Measurements from ENCODE around the gene OR2K2. TPM values are rescaled to one million over a fixed set of nuclear protein-coding genes. Genes with fewer than 3 reads are reported as not detected.
"Not testable (repeated sequence)": the region's sequence is repeated elsewhere in the genome, so short reads cannot be mapped to it uniquely, and the experiment has no call there.

Gene OR2K2
- total and polyA plus RNA-seq, 5 experiments from 2014 or later = not detected

DNA sequence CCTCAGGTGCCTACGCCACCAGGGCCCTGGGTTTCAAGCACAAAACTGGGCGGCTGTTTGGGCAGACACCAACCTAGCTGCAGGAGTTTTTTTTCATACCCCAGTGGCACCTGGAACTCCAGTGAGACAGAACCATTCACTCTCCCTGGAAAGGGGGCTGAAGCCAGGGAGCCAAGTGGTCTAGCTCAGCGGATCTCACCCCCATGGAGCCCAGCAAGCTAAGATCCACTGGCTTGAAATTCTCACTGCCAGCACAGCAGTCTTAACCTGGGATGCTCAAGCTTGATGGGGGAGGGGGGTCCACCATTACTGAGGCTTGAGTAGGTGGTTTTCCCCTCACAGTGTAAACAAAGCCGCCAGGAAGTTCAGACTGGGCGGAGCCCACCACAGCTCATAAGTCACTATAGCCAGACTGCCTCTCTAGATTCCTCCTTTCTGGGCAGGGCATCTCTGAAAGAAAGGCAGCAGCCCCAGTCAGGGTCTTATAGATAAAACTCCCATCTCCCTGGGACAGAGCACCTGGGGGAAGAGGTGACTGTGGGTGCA is 4.4 kb upstream of the OR2K2 start:
- POLR2A ChIA-PET = not testable (repeated sequence)

DNA sequence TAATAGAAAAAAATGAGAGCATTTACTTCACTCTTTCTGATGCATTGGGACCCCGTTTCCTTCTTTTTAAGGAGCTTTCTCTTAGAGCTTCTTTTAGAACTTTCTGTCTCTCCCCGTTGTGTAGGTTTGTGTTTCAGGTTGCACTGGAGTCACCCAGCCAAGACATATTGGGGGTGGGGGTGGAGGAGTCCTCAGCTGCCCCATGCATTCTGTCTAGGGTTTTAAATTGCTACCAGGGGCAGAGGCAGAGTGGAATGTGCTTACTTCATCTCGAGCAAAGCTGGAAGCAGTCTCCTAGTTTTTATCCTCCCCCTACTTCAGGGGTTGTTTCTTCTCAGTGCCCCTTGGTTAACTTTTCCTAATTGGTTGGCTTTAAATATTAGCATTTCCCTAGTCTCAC is 9.4 kb downstream of the OR2K2 start:
- ATAC-seq = no peak
- POLR2A ChIA-PET = no interaction called here
- H3K4me1 Mint-ChIP-seq = no peaks in the 10 kb centered on the region
- H3K27ac Mint-ChIP-seq = no peak overlapping the region
- peaks cover 0 to 18% (median 12%) of the 10 kb centered on the region in 9 donors for H3K9me3 Mint-ChIP-seq
- peaks cover 11 to 27% (median 18%) of the 10 kb centered on the region in 5 donors for H3K27me3 Mint-ChIP-seq
- no peak for DNase-seq
- no peak overlapping the region for H3K4me3 Mint-ChIP-seq
- peaks cover 0 to 9% (median 3%) of the 10 kb centered on the region in 3 donors for H3K36me3 Mint-ChIP-seq

More for the DNA sequence above, 4.4 kb upstream of the OR2K2 start:
- H3K36me3 Mint-ChIP-seq = peaks cover 0 to 17% (median 14%) of the 10 kb centered on the region in 3 donors
- peak overlapping the region in 1 of 10 donors; percentile 6 for H3K27ac Mint-ChIP-seq
- H3K4me3 Mint-ChIP-seq = peak overlapping the region in 4 of 10 donors; percentile 8 to 21 (median 15)
- DNase-seq = peak in 3 of 10 donors; percentile 13 to 60 (median 22)
- peaks cover 7 to 20% (median 16%) of the 10 kb centered on the region in 4 donors for H3K4me1 Mint-ChIP-seq
- peak; percentile 25 to 46 for ATAC-seq
- H3K27me3 Mint-ChIP-seq = peaks cover 4 to 16% (median 10%) of the 10 kb centered on the region in 5 donors
- H3K9me3 Mint-ChIP-seq = peaks cover 0 to 22% (median 9%) of the 10 kb centered on the region in 9 donors

DNA sequence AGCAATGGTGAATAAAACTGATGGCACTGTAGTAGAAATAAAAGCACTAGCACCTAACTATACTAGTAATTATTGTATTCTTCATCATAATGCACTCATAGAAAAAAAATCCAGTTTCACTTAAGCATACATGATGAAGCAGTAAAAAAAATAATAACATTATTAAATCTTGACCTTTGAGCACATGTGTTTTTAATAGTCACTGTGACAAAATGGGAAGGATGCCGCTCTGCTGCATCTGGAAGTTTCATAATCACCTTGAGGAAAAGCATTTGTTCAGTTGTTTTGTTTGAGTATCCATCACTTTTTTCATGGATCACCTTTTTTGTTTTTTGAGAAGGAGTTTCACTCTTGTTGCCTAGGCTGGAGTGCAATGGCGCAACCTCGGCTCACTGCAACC is 13.2 kb downstream of the OR2K2 start:
- no peak overlapping the region for H3K27ac Mint-ChIP-seq
- H3K4me1 Mint-ChIP-seq = no peaks in the 10 kb centered on the region
- POLR2A ChIA-PET = no interaction called here
- ATAC-seq (no peak), DNase-seq (no peak)
- H3K9me3 Mint-ChIP-seq = peaks cover 0 to 14% (median 6%) of the 10 kb centered on the region in 9 donors
- peaks cover 9 to 20% (median 10%) of the 10 kb centered on the region in 5 donors for H3K27me3 Mint-ChIP-seq
- H3K36me3 Mint-ChIP-seq = peaks cover 0 to 6% (median 3%) of the 10 kb centered on the region in 3 donors
- no peak overlapping the region for H3K4me3 Mint-ChIP-seq

DNA sequence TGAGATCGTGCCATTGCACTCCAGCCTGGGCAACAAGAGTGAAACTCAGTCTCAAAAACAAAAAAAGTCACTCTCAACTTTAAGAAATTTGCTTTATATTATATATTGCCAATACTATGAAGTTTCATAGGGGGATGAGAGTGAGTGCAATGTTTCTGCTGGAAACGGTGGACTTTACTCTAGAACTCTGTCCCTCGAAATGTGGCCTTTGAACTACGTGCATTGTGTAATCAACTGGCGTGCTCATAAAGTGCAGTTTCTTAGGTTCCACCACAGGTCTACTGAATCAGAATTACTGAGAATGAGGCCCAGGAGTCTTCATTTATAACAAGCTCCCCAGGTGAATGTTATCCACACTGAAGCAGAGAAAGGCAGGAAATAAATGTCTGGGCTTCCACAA is 24.1 kb downstream of the OR2K2 start:
- Mint-ChIP-seq H3K27me3 (peaks cover 0 to 6% (median 0%) of the 10 kb centered on the region in 5 donors), H3K36me3 (no peaks in the 10 kb centered on the region), H3K4me3 (no peak overlapping the region), H3K4me1 (no peaks in the 10 kb centered on the region), H3K9me3 (peaks cover 0 to 2% (median 0%) of the 10 kb centered on the region in 9 donors), H3K27ac (no peak overlapping the region)
- POLR2A ChIA-PET = no interaction called here
- ATAC-seq (no peak), DNase-seq (no peak)

DNA sequence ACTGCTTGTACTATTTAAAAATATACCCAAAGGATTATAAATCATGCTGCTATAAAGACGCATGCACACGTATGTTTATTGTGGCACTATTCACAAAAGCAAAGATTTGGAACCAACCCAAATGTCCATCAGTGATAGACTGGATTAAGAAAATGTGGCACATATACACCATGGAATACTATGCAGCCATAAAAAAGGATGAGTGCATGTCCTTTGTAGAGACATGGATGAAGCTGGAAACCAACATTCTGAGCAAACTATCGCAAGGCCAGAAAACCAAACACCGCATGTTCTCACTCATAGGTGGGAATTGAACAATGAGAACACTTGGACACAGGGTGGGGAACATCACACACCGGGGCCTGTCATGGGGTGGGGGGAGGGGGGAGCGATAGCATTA is 26.0 kb downstream of the OR2K2 start:
- H3K27ac Mint-ChIP-seq, ATAC-seq, H3K9me3 Mint-ChIP-seq, DNase-seq, H3K4me3 Mint-ChIP-seq, H3K4me1 Mint-ChIP-seq, H3K27me3 Mint-ChIP-seq, POLR2A ChIA-PET, H3K36me3 Mint-ChIP-seq: not testable (repeated sequence)

DNA sequence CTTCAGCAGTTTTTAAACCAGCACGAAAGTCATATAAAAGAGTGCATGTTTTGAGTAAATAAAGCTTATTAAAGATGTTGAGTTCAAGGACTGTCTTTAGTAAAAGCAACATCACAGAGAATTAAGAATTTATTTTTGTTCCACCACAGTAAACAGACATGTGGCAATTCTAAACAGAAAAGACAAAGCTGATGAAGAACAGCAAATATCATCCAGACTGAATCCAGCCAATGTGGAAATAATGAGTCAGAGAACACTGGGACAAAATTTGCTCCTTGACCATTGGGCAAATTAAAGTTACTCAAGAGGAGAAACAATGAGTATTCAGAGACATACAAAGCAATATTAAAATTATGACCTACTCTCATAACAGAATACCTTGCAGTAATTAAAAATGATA is 28.8 kb downstream of the OR2K2 start:
- Mint-ChIP-seq H3K27me3 (peaks cover 0 to 8% (median 3%) of the 10 kb centered on the region in 5 donors), H3K9me3 (peaks cover 0 to 10% (median 2%) of the 10 kb centered on the region in 9 donors), H3K4me3 (no peak overlapping the region), H3K4me1 (peaks cover 0 to 3% (median 3%) of the 10 kb centered on the region in 4 donors), H3K36me3 (no peaks in the 10 kb centered on the region), H3K27ac (no peak overlapping the region)
- DNase-seq (no peak), ATAC-seq (no peak)
- POLR2A ChIA-PET = no interaction called here

DNA sequence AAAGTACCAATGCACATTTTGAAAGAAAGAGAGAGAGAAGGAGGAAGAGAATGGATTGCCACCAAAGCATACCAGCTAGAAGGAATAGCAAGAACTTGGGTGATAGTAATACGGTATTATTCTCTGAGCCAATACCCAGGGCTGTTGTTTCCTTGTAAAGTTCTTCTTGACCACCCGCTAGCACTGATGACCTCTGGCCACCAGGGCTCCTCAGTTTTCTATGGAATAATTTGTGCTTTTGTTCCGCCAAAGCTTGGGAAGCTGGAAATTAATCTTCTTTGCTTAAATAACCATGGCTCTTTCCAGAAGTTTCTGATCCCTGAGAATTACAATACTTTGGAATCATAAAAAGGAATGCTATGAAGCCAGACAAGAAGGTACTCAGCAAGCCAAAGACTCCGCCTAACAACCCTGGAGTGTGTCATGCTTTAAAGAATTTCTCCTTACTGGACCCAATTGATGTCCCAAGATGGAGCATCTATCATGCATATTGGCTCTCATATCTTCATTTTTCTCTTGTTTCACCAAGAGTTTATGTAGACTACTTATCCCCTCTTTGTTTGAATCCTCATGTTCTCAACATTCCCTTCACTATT is 29.8 kb downstream of the OR2K2 start:
- Mint-ChIP-seq H3K36me3 (no peaks in the 10 kb centered on the region), H3K27me3 (peaks cover 0 to 8% (median 3%) of the 10 kb centered on the region in 5 donors), H3K9me3 (peaks cover 0 to 10% (median 2%) of the 10 kb centered on the region in 9 donors), H3K4me3 (no peak overlapping the region), H3K4me1 (peaks cover 0 to 3% (median 3%) of the 10 kb centered on the region in 4 donors), H3K27ac (no peak overlapping the region)
- ATAC-seq = no peak
- POLR2A ChIA-PET = no interaction called here
- DNase-seq = no peak

DNA sequence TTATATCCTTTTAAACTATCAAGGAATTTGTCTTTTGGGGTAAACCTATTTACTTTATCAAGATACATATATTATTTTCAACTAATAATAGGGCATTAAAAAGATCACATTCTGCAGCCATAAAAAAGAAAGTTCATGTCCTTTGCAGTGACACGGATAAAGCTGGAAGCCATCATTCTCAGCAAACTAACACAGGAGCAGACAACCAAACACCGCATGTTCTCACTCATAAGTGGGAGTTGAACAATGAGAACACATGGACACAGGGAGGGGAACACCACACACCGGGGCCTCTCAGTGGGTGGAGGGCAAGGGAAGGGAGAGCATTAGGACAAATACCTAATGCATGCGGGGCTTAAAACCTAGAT is 30.4 kb downstream of the OR2K2 start:
- H3K27ac Mint-ChIP-seq, H3K4me1 Mint-ChIP-seq, ATAC-seq, H3K36me3 Mint-ChIP-seq, POLR2A ChIA-PET, DNase-seq, H3K9me3 Mint-ChIP-seq, H3K27me3 Mint-ChIP-seq: not testable (repeated sequence)
- H3K4me3 Mint-ChIP-seq = peak overlapping the region in 1 of 10 donors; percentile 6

DNA sequence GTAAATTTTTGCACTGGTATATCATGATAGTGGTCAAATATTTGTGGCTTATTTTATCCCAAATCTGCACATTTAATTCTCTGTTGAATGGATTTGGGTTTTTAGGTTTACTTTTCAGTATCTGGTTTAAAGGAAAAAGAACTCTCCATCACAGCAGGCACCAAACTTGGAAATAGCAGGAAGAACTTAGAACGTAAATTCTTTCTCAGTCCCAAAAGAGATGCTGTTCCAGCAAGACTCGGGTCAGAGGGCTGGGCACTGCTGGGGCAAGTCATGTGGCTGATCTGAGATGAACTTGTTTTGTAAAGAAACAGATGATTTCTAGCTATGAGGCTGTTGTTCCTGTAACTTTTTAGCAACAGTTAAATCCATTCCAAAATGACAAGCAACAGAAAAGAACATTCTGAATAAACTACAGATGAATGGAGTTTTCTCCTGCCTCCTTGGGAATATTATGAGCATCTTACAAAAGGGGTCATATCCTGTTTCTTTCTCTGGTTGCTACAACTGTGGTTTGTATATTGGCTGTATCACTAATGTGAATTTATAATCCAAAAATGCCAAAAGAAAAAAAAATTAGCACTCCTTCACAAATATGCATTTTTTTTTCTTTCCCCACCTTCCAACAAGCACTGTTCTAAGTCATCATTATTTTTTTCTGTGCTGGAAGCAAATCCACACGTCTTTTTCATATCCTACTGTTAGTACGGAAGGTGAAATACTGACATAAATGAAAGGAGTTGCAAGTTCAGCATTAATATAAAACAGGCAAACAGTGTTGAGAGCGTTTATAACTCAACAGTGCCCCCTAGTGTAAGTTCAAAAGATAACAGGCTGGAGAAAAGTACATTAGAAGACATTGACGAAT is 31.1 kb downstream of the OR2K2 start:
- peaks cover 0 to 3% (median 3%) of the 10 kb centered on the region in 4 donors for H3K4me1 Mint-ChIP-seq
- POLR2A ChIA-PET = no interaction called here
- H3K27ac Mint-ChIP-seq = no peak overlapping the region
- peaks cover 0 to 10% (median 2%) of the 10 kb centered on the region in 9 donors for H3K9me3 Mint-ChIP-seq
- DNase-seq (peak in 3 of 10 donors; percentile 21 to 37 (median 29)), ATAC-seq (no peak)
- peak overlapping the region in 1 of 10 donors; percentile 6 for H3K4me3 Mint-ChIP-seq
- no peaks in the 10 kb centered on the region for H3K36me3 Mint-ChIP-seq
- H3K27me3 Mint-ChIP-seq = peaks cover 0 to 7% (median 3%) of the 10 kb centered on the region in 5 donors

DNA sequence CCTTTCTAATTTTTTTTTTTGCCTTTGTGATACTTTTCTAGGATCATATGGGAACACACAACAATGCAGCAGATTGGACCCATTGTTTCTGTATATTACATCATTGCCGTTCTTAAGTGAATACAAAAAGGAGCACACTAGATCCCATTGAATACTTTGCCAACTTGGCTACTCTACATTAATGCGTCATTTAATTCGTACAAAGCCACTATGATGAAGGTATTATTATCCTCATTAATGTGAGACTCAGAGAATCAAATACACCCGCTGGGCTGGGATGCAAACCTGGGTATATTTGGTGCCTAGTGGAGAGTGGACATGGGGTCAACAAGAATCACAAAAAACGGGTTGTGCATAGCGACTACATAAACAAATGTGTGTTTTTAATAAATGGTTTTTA is 31.9 kb downstream of the OR2K2 start:
- H3K4me1 Mint-ChIP-seq = peaks cover 0 to 3% (median 3%) of the 10 kb centered on the region in 4 donors
- no peak for ATAC-seq
- POLR2A ChIA-PET = no interaction called here
- peaks cover 0 to 7% (median 3%) of the 10 kb centered on the region in 5 donors for H3K27me3 Mint-ChIP-seq
- no peak for DNase-seq
- H3K4me3 Mint-ChIP-seq = no peak overlapping the region
- H3K36me3 Mint-ChIP-seq = no peaks in the 10 kb centered on the region
- H3K27ac Mint-ChIP-seq = no peak overlapping the region
- H3K9me3 Mint-ChIP-seq = peaks cover 0 to 10% (median 2%) of the 10 kb centered on the region in 9 donors

DNA sequence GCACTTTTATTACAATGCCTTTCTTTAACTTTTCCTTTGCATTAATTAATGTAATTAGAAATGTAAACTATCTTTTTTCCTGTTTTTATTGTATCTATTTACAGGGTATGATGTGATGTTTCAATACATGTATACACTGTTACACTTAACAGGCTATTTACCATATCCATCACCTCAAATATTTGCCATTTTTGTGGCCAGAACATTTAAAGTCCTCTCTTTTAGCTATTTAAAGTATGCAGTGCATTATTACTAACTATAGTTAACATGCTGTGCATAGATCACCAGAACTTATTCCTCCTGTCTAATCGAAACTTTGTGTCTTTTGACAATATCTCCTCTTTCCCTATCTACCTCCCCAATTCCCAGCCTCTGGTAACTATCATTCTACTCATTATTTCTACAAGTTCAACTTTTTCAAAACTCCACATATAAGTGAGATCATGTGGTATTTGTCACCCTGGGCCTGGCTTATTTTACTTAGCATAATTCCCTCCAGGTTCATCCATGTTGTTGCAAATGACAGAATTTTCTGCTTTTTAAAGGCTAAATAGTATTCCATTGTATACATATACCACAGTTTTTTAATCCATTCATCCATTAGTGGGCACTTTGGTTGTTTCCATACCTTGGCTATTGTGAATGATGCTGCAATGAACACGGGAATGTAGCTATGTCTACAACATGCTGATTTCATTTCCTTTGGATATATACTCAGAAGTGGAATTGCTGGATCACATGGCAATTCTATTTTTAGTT is 32.8 kb downstream of the OR2K2 start:
- H3K9me3 Mint-ChIP-seq = peaks cover 0 to 10% (median 2%) of the 10 kb centered on the region in 9 donors
- peaks cover 0 to 8% (median 3%) of the 10 kb centered on the region in 5 donors for H3K27me3 Mint-ChIP-seq
- no peak overlapping the region for H3K27ac Mint-ChIP-seq
- no peak overlapping the region for H3K4me3 Mint-ChIP-seq
- H3K4me1 Mint-ChIP-seq = peaks cover 0 to 3% (median 3%) of the 10 kb centered on the region in 4 donors
- no peak for ATAC-seq
- H3K36me3 Mint-ChIP-seq = no peaks in the 10 kb centered on the region
- POLR2A ChIA-PET = no interaction called here
- no peak for DNase-seq

DNA sequence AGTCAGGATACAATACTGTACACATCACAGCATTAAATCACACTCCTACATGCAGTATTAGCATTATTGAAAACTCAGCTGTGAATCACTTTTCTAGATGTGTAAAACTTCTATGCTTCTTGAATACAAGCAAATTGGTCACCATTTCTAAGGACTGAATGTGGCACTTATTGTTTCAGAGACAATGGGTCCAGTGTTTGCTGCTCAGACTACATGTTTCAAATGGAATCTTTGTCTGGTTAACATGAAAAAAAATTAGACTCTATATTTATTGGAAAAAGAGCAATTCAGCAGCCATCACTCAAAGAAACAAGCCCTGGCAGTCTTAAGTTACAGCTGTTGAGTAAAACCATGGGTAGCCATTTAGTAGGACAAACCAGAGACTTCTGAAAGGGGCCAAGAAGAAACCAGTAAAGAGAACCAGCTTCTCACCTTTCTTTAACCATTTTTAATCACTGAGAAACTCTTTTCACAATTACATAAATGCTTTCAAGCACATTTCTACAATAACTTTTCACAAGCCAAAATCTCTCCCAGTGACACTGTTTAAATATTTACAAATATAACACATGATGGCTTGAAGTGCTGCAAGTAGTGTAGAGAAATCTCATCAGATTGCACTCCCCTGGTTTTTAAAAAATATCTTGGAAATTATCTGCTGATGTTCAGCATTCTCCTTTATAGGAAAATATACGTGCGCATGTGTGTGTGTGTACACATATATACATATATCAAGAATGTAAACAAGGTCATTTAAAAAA is 35.2 kb downstream of the OR2K2 start:
- POLR2A ChIA-PET = no interaction called here
- Mint-ChIP-seq H3K27ac (no peak overlapping the region), H3K4me3 (no peak overlapping the region), H3K9me3 (peaks cover 0 to 10% (median 2%) of the 10 kb centered on the region in 9 donors), H3K4me1 (peaks cover 0 to 3% (median 3%) of the 10 kb centered on the region in 4 donors), H3K27me3 (peaks cover 0 to 8% (median 3%) of the 10 kb centered on the region in 5 donors), H3K36me3 (no peaks in the 10 kb centered on the region)
- no peak for DNase-seq
- ATAC-seq = no peak
